GM18951 (cell line): ENCODE data around the gene ANKRD7.
A peak's percentile ranks its signal among the peaks of the same experiment; 100 is the strongest.

ENCODE experiments used
- POLR2A ChIP-seq: IDR thresholded peaks from 4 replicates; pipeline ENCODE4 v1.6.1; 2011; ENCODE audit warnings: mild to moderate bottlenecking; ENCODE audit not compliant: insufficient read length, insufficient read depth; ENCODE audit errors: extremely low read depth
- in situ Hi-C: fragments of 300-500 bp; cut with MboI; formaldehyde crosslinking; loops from one replicate; pipeline ENCODE4 v1.12.0; 2022; ENCODE audit warnings: low sequenced_read_pairs, mixed read lengths, inconsistent platforms; ENCODE audit not compliant: unreplicated experiment

The ANKRD7 gene

GRCh38 chr7:118224521-118224920, at the start of gene ANKRD7:
Gene ANKRD7 (plus strand): TSS chr7:118224704. CDS start chr7:118224831, 127 bp downstream.
- no peak for TF ChIP-seq POLR2A
- in situ Hi-C loops, result no loop called here

GRCh38 chr7:118175740-118176139, 48.8 kb upstream of the ANKRD7 start:
- no peak for TF ChIP-seq POLR2A
- in situ Hi-C loops, result no loop called here

- no peak for TF ChIP-seq POLR2A
- in situ Hi-C loops, result no loop called here
Observed at GRCh38 chr7:118179191-118179590, 45.3 kb upstream of the ANKRD7 start.

- TF ChIP-seq POLR2A, result peak; percentile 24
- in situ Hi-C loops, result no loop called here
Observed at GRCh38 chr7:118182593-118183427, 41.7 kb upstream of the ANKRD7 start.

- in situ Hi-C loops, result no loop called here
Observed at GRCh38 chr7:118183428-118183785, 41.1 kb upstream of the ANKRD7 start.

GRCh38 chr7:118183786-118184564, 40.5 kb upstream of the ANKRD7 start, which contains the start of gene LSM8:
Gene LSM8 (plus strand): TSS chr7:118184164. CDS start chr7:118184224, 60 bp downstream.
- TF ChIP-seq POLR2A, result peak; percentile 85
- in situ Hi-C loops, result no loop called here

More at GRCh38 chr7:118183428-118183785, 41.1 kb upstream of the ANKRD7 start:
- no peak for TF ChIP-seq POLR2A

GRCh38 chr7:118184565-118184940, 40.0 kb upstream of the ANKRD7 start:
- TF ChIP-seq POLR2A, result no peak
- in situ Hi-C loops, result no loop called here

- in situ Hi-C loops, result no loop called here
- no peak for TF ChIP-seq POLR2A
Observed at GRCh38 chr7:118185163-118185860, 39.2 kb upstream of the ANKRD7 start.

GRCh38 chr7:118186501-118186900, 38.0 kb upstream of the ANKRD7 start:
- in situ Hi-C loops, result no loop called here

GRCh38 chr7:118194571-118194970, 29.9 kb upstream of the ANKRD7 start:
- in situ Hi-C loops, result no loop called here
- TF ChIP-seq POLR2A, result no peak

More at GRCh38 chr7:118186501-118186900, 38.0 kb upstream of the ANKRD7 start:
- TF ChIP-seq POLR2A, result no peak

GRCh38 chr7:118195837-118196474, 28.5 kb upstream of the ANKRD7 start:
- in situ Hi-C loops, result no loop called here

GRCh38 chr7:118202061-118202460, 22.4 kb upstream of the ANKRD7 start:
- in situ Hi-C loops, result no loop called here
- TF ChIP-seq POLR2A, result no peak

More at GRCh38 chr7:118195837-118196474, 28.5 kb upstream of the ANKRD7 start:
- TF ChIP-seq POLR2A, result no peak
